Measurements from ENCODE around the gene EEF1G.

Gene EEF1G

DNA sequence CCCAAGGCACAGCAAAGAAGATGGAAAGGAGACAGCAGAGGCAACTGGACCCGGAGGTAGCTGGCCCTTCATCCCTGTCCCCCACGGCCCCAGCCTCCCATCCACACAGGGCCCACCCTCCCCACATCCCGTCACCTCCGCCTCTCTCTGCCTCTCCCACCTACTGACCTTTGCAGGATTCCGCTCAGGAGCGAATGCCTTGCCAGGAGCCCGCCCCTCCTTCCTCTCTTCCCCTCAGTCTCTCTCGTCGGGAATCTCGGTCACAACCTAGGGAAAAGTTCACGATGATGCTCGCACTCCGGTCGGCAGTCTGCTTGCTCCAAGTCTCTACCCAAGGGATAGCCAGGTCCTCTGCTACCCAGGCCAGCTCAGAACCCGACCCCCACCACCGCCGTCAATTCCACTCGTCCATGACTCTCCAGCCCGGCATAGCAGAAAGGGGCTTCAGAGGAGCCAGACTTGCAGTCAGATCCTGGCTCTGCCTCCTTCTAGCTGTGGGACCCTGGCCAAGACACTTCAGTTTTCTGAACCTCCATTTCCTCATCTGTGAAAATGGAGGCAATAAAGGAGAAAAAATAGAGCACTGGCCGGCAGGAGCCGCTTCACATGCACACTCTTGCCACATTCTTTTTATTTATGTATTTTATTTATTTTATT is 37.3 kb downstream of the EEF1G start:
- no peak for DNase-seq

DNA sequence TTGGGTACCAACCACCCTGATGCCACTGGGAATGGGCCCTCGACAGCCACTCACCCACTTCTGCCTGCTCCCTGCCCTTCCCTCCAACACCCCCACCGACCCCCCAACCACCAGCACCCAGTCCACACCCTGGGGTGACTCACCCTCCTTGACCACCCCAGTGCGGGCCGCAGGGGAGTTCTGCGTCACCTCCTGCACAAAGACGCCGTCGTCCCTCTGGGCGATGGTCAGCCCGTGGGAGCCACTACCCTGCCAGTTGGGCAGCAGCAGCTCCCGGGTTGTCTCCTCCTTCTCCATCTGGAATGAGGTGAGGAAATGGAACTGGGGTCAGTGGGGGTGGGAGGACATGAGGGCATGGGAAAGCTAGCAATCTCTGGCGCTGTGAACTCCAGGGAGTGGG is 37.9 kb downstream of the EEF1G start:
- DNase-seq = no peak

DNA sequence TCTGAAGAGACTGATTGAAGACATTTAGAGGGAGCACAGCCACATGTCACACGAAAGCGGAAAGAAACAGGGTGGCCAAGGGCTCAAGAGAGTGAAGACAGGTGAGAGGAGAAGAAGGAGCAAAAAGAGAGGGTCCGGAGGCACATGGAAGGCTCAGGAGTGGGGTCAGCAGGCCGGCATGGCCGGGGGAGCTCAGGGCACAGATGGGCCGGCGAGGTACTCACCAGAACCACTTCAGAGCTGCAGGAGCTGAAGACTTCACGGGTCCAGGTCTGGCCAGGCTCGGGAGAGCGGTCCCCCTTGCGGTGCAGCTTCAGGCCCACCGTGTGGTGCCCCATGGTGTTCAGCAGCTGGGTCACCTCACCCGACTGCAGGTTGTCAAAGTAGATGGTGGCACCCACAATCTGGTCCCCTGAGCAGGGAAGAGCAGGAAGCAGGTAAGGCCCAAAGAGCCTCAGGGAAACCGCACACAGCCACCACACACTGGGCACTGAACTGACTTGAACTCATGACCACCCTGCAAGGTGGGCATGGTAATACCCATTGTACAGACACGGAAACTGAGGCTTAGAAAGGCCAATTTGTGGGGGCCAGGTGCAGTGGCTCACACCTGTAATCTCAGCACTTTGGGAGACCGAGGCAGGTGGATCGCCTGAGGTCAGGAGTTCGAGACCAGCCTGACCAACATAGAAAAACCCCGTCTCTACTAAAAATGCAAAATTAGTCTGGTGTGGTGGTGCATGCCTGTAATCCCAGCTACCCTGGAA is 38.7 kb downstream of the EEF1G start:
- DNase-seq = no peak

DNA sequence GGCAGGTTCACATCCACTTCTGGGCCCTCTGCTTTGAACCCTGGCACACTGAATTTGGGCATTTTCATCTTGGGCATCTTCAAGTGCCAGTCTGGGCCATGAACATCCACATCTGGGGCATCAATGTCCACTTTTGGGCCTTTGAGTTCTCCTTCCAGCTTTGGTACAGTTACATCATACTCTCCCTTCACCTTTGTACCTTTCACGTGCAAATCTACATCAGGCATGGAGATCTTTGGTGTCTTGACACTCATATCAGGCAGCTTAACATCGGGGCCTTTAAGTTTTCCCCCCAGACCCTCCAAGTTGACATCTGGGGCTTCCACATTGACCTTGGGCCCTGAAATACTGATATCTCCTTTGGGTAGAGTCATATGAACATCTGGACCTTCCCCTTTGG is 41.6 kb downstream of the EEF1G start:
- no peak for DNase-seq

DNA sequence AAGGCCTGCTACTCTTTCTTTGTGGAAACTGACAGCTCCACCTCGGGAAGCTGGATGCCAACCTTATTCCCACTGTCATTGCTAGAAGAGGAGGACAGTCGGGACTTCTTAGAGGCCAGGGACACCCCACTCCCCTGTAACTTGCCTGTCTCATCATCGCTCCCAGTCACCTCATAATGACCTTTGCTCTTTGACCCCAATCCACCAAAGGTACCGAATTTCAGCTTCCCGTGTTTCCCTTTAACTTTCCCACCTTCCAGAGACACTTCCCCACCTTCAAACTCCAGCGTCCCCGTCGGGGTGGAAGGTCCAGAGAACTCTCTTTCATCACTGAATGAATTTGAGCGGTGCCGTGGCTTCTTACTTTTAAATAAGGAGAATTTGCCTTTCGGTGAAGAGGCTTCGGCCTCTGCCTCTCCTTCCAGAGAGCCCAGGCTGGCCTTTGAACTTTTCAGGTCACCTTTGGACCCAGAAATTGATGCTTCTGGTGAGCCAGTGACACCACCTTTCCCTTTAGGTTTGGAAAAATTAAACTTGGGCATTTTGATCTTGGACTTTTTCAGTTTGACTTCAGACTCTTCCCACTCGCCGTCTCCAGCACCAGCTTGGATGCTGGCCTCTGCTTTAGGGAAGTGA is 56.8 kb downstream of the EEF1G start:
- no peak for DNase-seq

DNA sequence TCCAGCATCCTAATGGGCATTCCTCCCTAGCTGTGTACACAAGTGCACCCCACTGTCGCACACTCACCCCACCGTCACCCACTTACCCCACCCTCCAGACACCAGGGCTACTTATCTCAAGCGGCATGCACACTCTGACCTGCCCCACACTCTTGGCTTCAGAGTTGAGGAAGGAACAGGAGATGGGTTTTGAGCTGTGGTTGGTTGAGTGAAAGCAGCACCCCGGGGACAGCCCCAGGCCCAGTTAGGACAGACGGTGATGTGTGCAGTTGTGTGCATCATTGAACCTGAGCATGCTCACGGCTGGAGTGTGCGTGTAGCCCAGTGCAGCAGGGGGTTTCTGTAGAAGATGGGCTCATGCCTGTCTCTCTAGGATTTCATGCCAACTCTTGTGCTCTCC is 59.5 kb downstream of the EEF1G start:
- DNase-seq = no peak

DNA sequence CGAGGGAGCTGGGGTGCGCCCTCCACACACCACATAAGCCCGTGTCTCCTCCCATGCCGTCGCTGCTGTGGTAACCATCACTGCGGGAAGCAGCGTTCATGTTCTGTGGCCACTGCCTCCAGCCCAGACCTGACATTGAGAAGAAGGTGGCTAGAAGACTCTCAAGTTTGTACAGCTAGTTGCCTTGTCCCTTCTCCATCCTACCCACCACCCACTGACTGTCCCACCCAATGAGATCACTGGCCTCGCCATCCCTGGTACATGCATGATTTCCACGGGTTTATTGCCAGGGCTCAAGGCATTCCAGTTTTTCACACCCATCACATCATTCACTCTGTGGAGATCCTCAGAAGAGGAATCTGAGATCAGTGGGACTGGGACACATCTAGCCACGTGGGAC is 60.1 kb downstream of the EEF1G start:
- DNase-seq = no peak

DNA sequence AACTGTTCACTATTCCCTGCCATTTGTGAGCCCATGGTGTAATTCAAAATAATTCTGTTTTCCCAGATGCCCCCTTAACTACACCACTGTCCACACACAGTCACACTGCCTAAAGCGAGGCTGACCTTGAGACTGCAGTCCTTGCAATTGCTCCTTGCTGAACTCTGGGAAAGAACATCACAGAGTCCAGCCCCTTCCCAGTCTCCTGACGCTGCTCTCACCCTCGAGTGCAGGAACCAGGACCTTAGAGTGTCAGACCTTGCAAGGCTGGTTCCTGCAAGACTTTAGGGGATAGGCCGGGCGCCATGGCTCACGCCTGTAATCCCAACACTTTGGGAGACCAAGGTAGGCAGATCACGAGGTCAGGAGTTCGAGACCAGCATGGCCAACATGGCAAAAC is 60.7 kb downstream of the EEF1G start:
- no peak for DNase-seq

Data from stimulated activated CD4-positive, alpha-beta T cell treated with anti-CD3 and anti-CD28 coated beads, Interleukin-4, amount 100 ng/mL, for 1 hour (primary cell).